HG02885 (cell line): ENCODE measurements around the gene IKZF3.
A peak's percentile ranks its signal among the peaks of the same experiment; 100 is the strongest.
"Not testable (repeated sequence)": the region's sequence is repeated elsewhere in the genome, so short reads cannot be mapped to it uniquely, and the experiment has no call there.

ENCODE experiments used
- ATAC-seq: cut with Tn5 transposase; IDR thresholded peaks from one replicate; pipeline ENCODE4 v1.9.1; 2021; ENCODE audit warnings: mild to moderate bottlenecking; ENCODE audit not compliant: unreplicated experiment, poor library complexity

IKZF3 gene

GRCh38 chr17:39863918-39864746, at the start of gene IKZF3:
Gene IKZF3, minus strand, starts transcription at chr17:39864312. Its CDS starts 186 bp downstream, at chr17:39864126.
- ATAC-seq, result peak; percentile 45

GRCh38 chr17:39908789-39909352, 44.8 kb upstream of the IKZF3 start:
- ATAC-seq, result no peak

- ATAC-seq, result no peak
Observed at GRCh38 chr17:39904990-39905288, 40.8 kb upstream of the IKZF3 start.

- ATAC-seq, result no peak
Observed at GRCh38 chr17:39903158-39903884, 39.2 kb upstream of the IKZF3 start.

- ATAC-seq, result not testable (repeated sequence)
Observed at GRCh38 chr17:39902027-39902426, 37.9 kb upstream of the IKZF3 start.

GRCh38 chr17:39899215-39899614, 35.1 kb upstream of the IKZF3 start:
- ATAC-seq, result no peak

GRCh38 chr17:39898088-39898487, 34.0 kb upstream of the IKZF3 start:
- no peak for ATAC-seq

GRCh38 chr17:39894681-39895376, 30.7 kb upstream of the IKZF3 start:
- ATAC-seq, result no peak

GRCh38 chr17:39889200-39889599, 25.1 kb upstream of the IKZF3 start:
- no peak for ATAC-seq

GRCh38 chr17:39887078-39887477, 23.0 kb upstream of the IKZF3 start:
- no peak for ATAC-seq

GRCh38 chr17:39886102-39886501, 22.0 kb upstream of the IKZF3 start:
- not testable (repeated sequence) for ATAC-seq

- no peak for ATAC-seq
Observed at GRCh38 chr17:39872751-39873150, 8.6 kb upstream of the IKZF3 start.

- no peak for ATAC-seq
Observed at GRCh38 chr17:39871801-39872200, 7.7 kb upstream of the IKZF3 start.

GRCh38 chr17:39870776-39871175, 6.7 kb upstream of the IKZF3 start:
- no peak for ATAC-seq

GRCh38 chr17:39868554-39868942, 4.4 kb upstream of the IKZF3 start:
- no peak for ATAC-seq

GRCh38 chr17:39867880-39868553, 3.9 kb upstream of the IKZF3 start, which contains the start of gene ZPBP2:
Gene ZPBP2, plus strand, starts transcription at chr17:39868202. Its CDS starts 153 bp downstream, at chr17:39868355.
- no peak for ATAC-seq

- peak; percentile 54 for ATAC-seq
Observed at GRCh38 chr17:39867084-39867879, 3.2 kb upstream of the IKZF3 start.

GRCh38 chr17:39866013-39866730, 2.1 kb upstream of the IKZF3 start:
- ATAC-seq, result no peak
